Measurements from ENCODE around the gene MAPK8IP1.

The MAPK8IP1 gene

GRCh38 chr11:45881708-45882368 is 3.6 kb upstream of the MAPK8IP1 start (continued):
- no peak for TF ChIP-seq ZNF404 (tag by site-specific recombination; IDR thresholded peaks at IDR 0.05)
- TF ChIP-seq, protein P1, sequence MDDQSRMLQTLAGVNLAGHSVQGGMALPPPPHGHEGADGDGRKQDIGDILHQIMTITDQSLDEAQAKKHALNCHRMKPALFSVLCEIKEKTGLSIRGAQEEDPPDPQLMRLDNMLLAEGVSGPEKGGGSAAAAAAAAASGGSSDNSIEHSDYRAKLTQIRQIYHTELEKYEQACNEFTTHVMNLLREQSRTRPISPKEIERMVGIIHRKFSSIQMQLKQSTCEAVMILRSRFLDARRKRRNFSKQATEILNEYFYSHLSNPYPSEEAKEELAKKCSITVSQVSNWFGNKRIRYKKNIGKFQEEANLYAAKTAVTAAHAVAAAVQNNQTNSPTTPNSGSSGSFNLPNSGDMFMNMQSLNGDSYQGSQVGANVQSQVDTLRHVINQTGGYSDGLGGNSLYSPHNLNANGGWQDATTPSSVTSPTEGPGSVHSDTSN (CRISPR knock-in tag; IDR thresholded peaks at IDR 0.05), result no peak
- TF ChIP-seq ZFHX2 (tag by site-specific recombination; conservative IDR thresholded peaks at IDR 0.05), result peak; percentile 90
- no peak for TF ChIP-seq ZXDB (tag by site-specific recombination; IDR thresholded peaks at IDR 0.05)

DNA sequence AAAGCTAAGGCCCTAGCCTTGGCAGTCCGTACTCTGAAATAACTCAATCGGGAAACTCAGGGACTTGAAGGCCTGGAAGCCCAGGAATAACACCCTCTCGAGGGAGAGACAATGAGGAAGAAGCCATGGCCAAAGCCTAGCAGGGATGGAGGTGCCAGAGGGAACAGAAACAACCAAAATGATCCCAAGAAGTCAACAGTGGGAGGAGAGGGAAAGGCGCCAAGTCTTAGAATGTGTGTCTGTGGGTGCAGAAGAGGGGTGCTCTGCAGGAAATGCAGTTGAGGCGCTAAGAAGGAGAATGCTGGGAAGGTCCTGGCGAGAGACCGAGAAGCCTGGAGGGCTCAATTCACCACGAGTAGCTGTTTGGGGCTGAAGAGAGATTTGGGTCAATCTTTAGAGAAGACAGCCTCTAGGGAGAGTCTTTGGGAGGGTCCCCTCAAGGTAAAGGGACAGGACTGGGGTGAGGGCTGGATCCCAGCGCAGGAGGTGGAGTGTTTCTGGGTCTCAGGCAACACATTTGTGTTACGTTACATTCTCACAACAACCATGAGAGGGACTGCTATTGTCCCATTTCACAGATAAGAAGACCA is 760 bp upstream of the MAPK8IP1 start:
- H3K4me3 ChIP-seq (ENCODE audit: low read depth, low read length), result no peak overlapping the region
- CTCF ChIA-PET, result interaction anchor here (0.7 to 2.3 kb wide), 2 partner anchors 12 to 81 kb away, joined by 3 to 20 read pairs; no protein-coding TSS in a partner anchor

GRCh38 chr11:45885921-45886721 is 670 bp downstream of the MAPK8IP1 start:
- ChIA-PET CTCF (interaction anchor here (0.6 to 1.2 kb wide), 2 partner anchors 13 to 14 kb away, joined by 3 to 6 read pairs; no protein-coding TSS in a partner anchor), POLR2A (no interaction called here)
- H3K4me3 ChIP-seq (ENCODE audit: low read depth, low read length), result peak overlapping the region; percentile 37
- H3K36me3 ChIP-seq (ENCODE audit: control insufficient read depth in 2 of 2, insufficient read depth in 1 of 2, low read length in 2 of 2), result peaks cover 0 to under 1% of the 10 kb centered on the region in 2 experiments; a peak in 1 of 3 replicates
- H3K9me3 ChIP-seq (ENCODE audit: control insufficient read depth, insufficient read depth, low read depth, low read length), result no peaks in the 10 kb centered on the region
- no peak overlapping the region; the same call in 1 of the 2 replicates for H3K27ac ChIP-seq (ENCODE audit: extremely low read depth, low read depth, low read length)
- no peaks in the 10 kb centered on the region for H3K4me1 ChIP-seq (ENCODE audit: control insufficient read depth, insufficient read depth, low read length)
- TF ChIP-seq ZNF214 (tag by site-specific recombination; IDR thresholded peaks at IDR 0.05; ENCODE audit: borderline replicate concordance) (no peak), ZNF133 (tag by site-specific recombination; IDR thresholded peaks at IDR 0.05) (no peak), ZNF341 (tag by site-specific recombination; IDR thresholded peaks at IDR 0.05; ENCODE audit: low read depth) (peak; percentile 66), OVOL3 (tag by site-specific recombination; IDR thresholded peaks at IDR 0.05) (no peak), ZNF664 (tag by site-specific recombination; IDR thresholded peaks at IDR 0.05) (no peak), ZNF174 (tag by site-specific recombination; IDR thresholded peaks at IDR 0.05) (no peak), AEBP2 (tag by site-specific recombination; IDR thresholded peaks at IDR 0.05; ENCODE audit: borderline replicate concordance) (no peak), ZFHX2 (tag by site-specific recombination; conservative IDR thresholded peaks at IDR 0.05) (0 out of 2 replicates have a peak, but pooled peaks have one; percentile 5), ZNF837 (tag by site-specific recombination; IDR thresholded peaks at IDR 0.05) (no peak), ZNF626 (tag by site-specific recombination; IDR thresholded peaks at IDR 0.05) (no peak), SP2 (tag by site-specific recombination; IDR thresholded peaks at IDR 0.05) (no peak), ZBTB20 (tag by site-specific recombination; IDR thresholded peaks at IDR 0.05) (peak; percentile 64; the same call in 1 of the 2 replicates), BCL11B (tag by site-specific recombination; IDR thresholded peaks at IDR 0.05; ENCODE audit: low read depth) (no peak)
- TF ChIP-seq, protein P2, sequence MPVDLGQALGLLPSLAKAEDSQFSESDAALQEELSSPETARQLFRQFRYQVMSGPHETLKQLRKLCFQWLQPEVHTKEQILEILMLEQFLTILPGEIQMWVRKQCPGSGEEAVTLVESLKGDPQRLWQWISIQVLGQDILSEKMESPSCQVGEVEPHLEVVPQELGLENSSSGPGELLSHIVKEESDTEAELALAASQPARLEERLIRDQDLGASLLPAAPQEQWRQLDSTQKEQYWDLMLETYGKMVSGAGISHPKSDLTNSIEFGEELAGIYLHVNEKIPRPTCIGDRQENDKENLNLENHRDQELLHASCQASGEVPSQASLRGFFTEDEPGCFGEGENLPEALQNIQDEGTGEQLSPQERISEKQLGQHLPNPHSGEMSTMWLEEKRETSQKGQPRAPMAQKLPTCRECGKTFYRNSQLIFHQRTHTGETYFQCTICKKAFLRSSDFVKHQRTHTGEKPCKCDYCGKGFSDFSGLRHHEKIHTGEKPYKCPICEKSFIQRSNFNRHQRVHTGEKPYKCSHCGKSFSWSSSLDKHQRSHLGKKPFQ (tag by site-specific recombination; IDR thresholded peaks at IDR 0.05), result no peak
- TF ChIP-seq, protein P3, sequence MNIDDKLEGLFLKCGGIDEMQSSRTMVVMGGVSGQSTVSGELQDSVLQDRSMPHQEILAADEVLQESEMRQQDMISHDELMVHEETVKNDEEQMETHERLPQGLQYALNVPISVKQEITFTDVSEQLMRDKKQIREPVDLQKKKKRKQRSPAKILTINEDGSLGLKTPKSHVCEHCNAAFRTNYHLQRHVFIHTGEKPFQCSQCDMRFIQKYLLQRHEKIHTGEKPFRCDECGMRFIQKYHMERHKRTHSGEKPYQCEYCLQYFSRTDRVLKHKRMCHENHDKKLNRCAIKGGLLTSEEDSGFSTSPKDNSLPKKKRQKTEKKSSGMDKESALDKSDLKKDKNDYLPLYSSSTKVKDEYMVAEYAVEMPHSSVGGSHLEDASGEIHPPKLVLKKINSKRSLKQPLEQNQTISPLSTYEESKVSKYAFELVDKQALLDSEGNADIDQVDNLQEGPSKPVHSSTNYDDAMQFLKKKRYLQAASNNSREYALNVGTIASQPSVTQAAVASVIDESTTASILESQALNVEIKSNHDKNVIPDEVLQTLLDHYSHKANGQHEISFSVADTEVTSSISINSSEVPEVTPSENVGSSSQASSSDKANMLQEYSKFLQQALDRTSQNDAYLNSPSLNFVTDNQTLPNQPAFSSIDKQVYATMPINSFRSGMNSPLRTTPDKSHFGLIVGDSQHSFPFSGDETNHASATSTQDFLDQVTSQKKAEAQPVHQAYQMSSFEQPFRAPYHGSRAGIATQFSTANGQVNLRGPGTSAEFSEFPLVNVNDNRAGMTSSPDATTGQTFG (tag by site-specific recombination; IDR thresholded peaks at IDR 0.05; ENCODE audit: borderline replicate concordance), result no peak

More for the DNA sequence above, 760 bp upstream of the MAPK8IP1 start:
- POLR2A ChIA-PET, result interaction anchor here (1.6 kb wide), 1 partner anchor 33 kb away, joined by 4 read pairs; the partner anchor contains the start of gene PEX16
- TF ChIP-seq ZNF660 (tag by site-specific recombination; IDR thresholded peaks at IDR 0.05) (no peak), ZNF311 (tag by site-specific recombination; IDR thresholded peaks at IDR 0.05; ENCODE audit: borderline replicate concordance) (no peak)
- TF ChIP-seq, protein P4, sequence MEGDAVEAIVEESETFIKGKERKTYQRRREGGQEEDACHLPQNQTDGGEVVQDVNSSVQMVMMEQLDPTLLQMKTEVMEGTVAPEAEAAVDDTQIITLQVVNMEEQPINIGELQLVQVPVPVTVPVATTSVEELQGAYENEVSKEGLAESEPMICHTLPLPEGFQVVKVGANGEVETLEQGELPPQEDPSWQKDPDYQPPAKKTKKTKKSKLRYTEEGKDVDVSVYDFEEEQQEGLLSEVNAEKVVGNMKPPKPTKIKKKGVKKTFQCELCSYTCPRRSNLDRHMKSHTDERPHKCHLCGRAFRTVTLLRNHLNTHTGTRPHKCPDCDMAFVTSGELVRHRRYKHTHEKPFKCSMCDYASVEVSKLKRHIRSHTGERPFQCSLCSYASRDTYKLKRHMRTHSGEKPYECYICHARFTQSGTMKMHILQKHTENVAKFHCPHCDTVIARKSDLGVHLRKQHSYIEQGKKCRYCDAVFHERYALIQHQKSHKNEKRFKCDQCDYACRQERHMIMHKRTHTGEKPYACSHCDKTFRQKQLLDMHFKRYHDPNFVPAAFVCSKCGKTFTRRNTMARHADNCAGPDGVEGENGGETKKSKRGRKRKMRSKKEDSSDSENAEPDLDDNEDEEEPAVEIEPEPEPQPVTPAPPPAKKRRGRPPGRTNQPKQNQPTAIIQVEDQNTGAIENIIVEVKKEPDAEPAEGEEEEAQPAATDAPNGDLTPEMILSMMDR (tag by site-specific recombination; IDR thresholded peaks at IDR 0.05), result no peak
- H3K9me3 ChIP-seq (ENCODE audit: control insufficient read depth, insufficient read depth, low read depth, low read length), result no peaks in the 10 kb centered on the region
- H3K27ac ChIP-seq (ENCODE audit: extremely low read depth, low read depth, low read length), result no peak overlapping the region
- H3K36me3 ChIP-seq (ENCODE audit: control insufficient read depth in 2 of 2, insufficient read depth in 1 of 2, low read length in 2 of 2), result peaks cover 0 to 5% of the 10 kb centered on the region in 2 experiments; a peak in 1 of 3 replicates
- H3K4me1 ChIP-seq (ENCODE audit: control insufficient read depth, insufficient read depth, low read length), result no peaks in the 10 kb centered on the region

Data from HEK293 (cell line).